Measurements from ENCODE around the gene NFYC.

The NFYC gene

GRCh38 chr1:40789661-40790430, 98.3 kb downstream of the NFYC start:
- no peak for TF ChIP-seq CTCF (IDR thresholded peaks at IDR 0.05; ENCODE audit: low read depth, low read length)
- no peak for DNase-seq (ENCODE audit: extremely low read depth, low read depth)

- DNase-seq (ENCODE audit: extremely low read depth, low read depth) = no peak
- TF ChIP-seq CTCF (IDR thresholded peaks at IDR 0.05; ENCODE audit: low read depth, low read length) = no peak
Observed at GRCh38 chr1:40792036-40792435, 100.5 kb downstream of the NFYC start.

GRCh38 chr1:40793617-40794016, 102.1 kb downstream of the NFYC start:
- TF ChIP-seq CTCF (IDR thresholded peaks at IDR 0.05; ENCODE audit: low read depth, low read length) = no peak
- DNase-seq (ENCODE audit: extremely low read depth, low read depth) = no peak

- no peak for TF ChIP-seq CTCF (IDR thresholded peaks at IDR 0.05; ENCODE audit: low read depth, low read length)
- DNase-seq (ENCODE audit: extremely low read depth, low read depth) = no peak
Observed at GRCh38 chr1:40794048-40794447, 102.5 kb downstream of the NFYC start.

GRCh38 chr1:40794974-40795715, 103.6 kb downstream of the NFYC start:
- no peak for TF ChIP-seq CTCF (IDR thresholded peaks at IDR 0.05; ENCODE audit: low read depth, low read length)
- DNase-seq (ENCODE audit: extremely low read depth, low read depth) = no peak

- no peak for DNase-seq (ENCODE audit: extremely low read depth, low read depth)
- TF ChIP-seq CTCF (IDR thresholded peaks at IDR 0.05; ENCODE audit: low read depth, low read length) = no peak
Observed at GRCh38 chr1:40795811-40796586, 104.5 kb downstream of the NFYC start.
